ENCODE measurements around the gene COPS8.

GRCh38 chr2:237115870-237116269 lies 30.2 kb downstream of the COPS8 start:
- TF ChIP-seq, protein P1, sequence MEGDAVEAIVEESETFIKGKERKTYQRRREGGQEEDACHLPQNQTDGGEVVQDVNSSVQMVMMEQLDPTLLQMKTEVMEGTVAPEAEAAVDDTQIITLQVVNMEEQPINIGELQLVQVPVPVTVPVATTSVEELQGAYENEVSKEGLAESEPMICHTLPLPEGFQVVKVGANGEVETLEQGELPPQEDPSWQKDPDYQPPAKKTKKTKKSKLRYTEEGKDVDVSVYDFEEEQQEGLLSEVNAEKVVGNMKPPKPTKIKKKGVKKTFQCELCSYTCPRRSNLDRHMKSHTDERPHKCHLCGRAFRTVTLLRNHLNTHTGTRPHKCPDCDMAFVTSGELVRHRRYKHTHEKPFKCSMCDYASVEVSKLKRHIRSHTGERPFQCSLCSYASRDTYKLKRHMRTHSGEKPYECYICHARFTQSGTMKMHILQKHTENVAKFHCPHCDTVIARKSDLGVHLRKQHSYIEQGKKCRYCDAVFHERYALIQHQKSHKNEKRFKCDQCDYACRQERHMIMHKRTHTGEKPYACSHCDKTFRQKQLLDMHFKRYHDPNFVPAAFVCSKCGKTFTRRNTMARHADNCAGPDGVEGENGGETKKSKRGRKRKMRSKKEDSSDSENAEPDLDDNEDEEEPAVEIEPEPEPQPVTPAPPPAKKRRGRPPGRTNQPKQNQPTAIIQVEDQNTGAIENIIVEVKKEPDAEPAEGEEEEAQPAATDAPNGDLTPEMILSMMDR (IDR thresholded peaks at IDR 0.05) = no peak
- TF ChIP-seq POLR2A (IDR thresholded peaks at IDR 0.05) = no peak

All from body of pancreas (tissue), 4 donors.